CD14-positive monocyte (primary cell): Measurements from ENCODE around the gene ELOA. TPM values are rescaled to one million over a fixed set of nuclear protein-coding genes. Genes with fewer than 3 reads are reported as not detected.

Source experiments
- DNase-seq, 3 donors: peaks; one replicate each; pipeline ENCODE4 v3.0.0-alpha.2; 2011 to 2022
- H2AFZ ChIP-seq: 2 replicates; pipeline ENCODE4 v1.6.0; 2012; ENCODE audit warnings: mild to moderate bottlenecking, low read depth, low read length, inconsistent platforms; ENCODE audit not compliant: insufficient read depth, poor library complexity, severe bottlenecking
- H3K27ac ChIP-seq, 2 donors: 1 replicate in 1 of 2; 2 replicates in 1 of 2; pipeline ENCODE4 v1.5.1; 2012 to 2013; ENCODE audit warnings: low read length in 2 of 2, control low read depth in 1 of 2, inconsistent platforms in 1 of 2, low read depth in 1 of 2, mild to moderate bottlenecking in 1 of 2
- H3K27me3 ChIP-seq, 2 donors: one replicate each; pipeline versions ENCODE4 v1.6.0 to v1.6.1; 2011 to 2013; ENCODE audit warnings: low read length in 2 of 2; ENCODE audit not compliant: control insufficient read depth in 2 of 2, insufficient read depth in 2 of 2
- H3K36me3 ChIP-seq, 2 donors: replicated peaks in 1 of 2; 1 replicate in 1 of 2; 2 replicates in 1 of 2; pipeline versions ENCODE4 v1.5.1 to v1.6.1; 2012 to 2013; ENCODE audit warnings: low read length in 2 of 2, control low read depth in 1 of 2, inconsistent platforms in 1 of 2, mild to moderate bottlenecking in 1 of 2; ENCODE audit not compliant: insufficient read depth in 2 of 2, control insufficient read depth in 1 of 2
- H3K4me1 ChIP-seq, 2 donors: 1 replicate in 1 of 2; 2 replicates in 1 of 2; pipeline versions ENCODE4 v1.5.1 to v1.6.1; 2012 to 2013; ENCODE audit warnings: low read length in 2 of 2, control low read depth in 1 of 2, inconsistent platforms in 1 of 2, mild to moderate bottlenecking in 1 of 2, moderate library complexity in 1 of 2; ENCODE audit not compliant: insufficient read depth in 2 of 2, control insufficient read depth in 1 of 2
- H3K4me2 ChIP-seq: replicated peaks from 2 replicates; pipeline ENCODE3; 2012; ENCODE audit warnings: low read length, moderate library complexity, mild to moderate bottlenecking; ENCODE audit not compliant: poor library complexity, severe bottlenecking; ENCODE audit errors: extremely low read depth
- H3K4me3 ChIP-seq, 3 experiments: fragments of 200-600 bp in 1 of 3; sonication (generic) in 1 of 3; replicated peaks in 1 of 3; 1 replicate in 2 of 3; 2 replicates in 1 of 3; pipeline ENCODE4 v1.5.1; 2011 to 2013; ENCODE audit warnings: low read length in 3 of 3, mild to moderate bottlenecking in 3 of 3, control low read depth in 2 of 3, low read depth in 2 of 3, inconsistent platforms in 1 of 3, moderate library complexity in 1 of 3
- H3K79me2 ChIP-seq: 2 replicates; pipeline ENCODE4 v1.6.0; 2012; ENCODE audit warnings: mild to moderate bottlenecking, control low read depth, inconsistent platforms, low read length, moderate library complexity; ENCODE audit not compliant: insufficient read depth
- H3K9ac ChIP-seq: 2 replicates; pipeline ENCODE4 v1.6.0; 2017; ENCODE audit warnings: low read length, mild to moderate bottlenecking; ENCODE audit not compliant: insufficient read depth, poor library complexity, severe bottlenecking
- H3K9me3 ChIP-seq, 2 donors: replicated peaks in 1 of 2; 1 replicate in 1 of 2; 2 replicates in 1 of 2; pipeline versions ENCODE4 v1.5.1 to v1.6.1; 2012 to 2013; ENCODE audit warnings: low read length in 2 of 2, control low read depth in 1 of 2; ENCODE audit not compliant: control insufficient read depth in 1 of 2, insufficient read depth in 1 of 2
- H4K20me1 ChIP-seq: 2 replicates; pipeline ENCODE4 v1.6.0; 2012; ENCODE audit warnings: mild to moderate bottlenecking, low read length, control low read depth, moderate library complexity; ENCODE audit not compliant: insufficient read depth
- H3K27ac Mint-ChIP-seq, 7 donors: one replicate each; pipeline ENCODE4 v1.8.0; 2020; ENCODE audit warnings: mild to moderate bottlenecking in 7 of 7, mixed read lengths in 7 of 7, moderate library complexity in 6 of 7, inconsistent platforms in 2 of 7
- H3K27me3 Mint-ChIP-seq, 3 donors: one replicate each; pipeline ENCODE4 v1.8.0; 2021 to 2022; ENCODE audit warnings: low read depth in 3 of 3, mild to moderate bottlenecking in 3 of 3, mixed read lengths in 3 of 3, moderate library complexity in 3 of 3, inconsistent platforms in 1 of 3
- H3K36me3 Mint-ChIP-seq, 2 donors: one replicate each; pipeline ENCODE4 v1.8.0; 2020; ENCODE audit warnings: mixed read lengths in 2 of 2, inconsistent platforms in 1 of 2, mild to moderate bottlenecking in 1 of 2
- H3K4me1 Mint-ChIP-seq: one replicate; pipeline ENCODE4 v1.8.0; 2020; ENCODE audit warnings: mild to moderate bottlenecking, mixed read lengths
- H3K4me3 Mint-ChIP-seq, 2 donors: one replicate each; pipeline ENCODE4 v1.8.0; 2020; ENCODE audit warnings: mild to moderate bottlenecking in 2 of 2, mixed read lengths in 2 of 2, moderate library complexity in 1 of 2
- H3K9me3 Mint-ChIP-seq, 7 donors: one replicate each; pipeline ENCODE4 v1.8.0; 2020 to 2022; ENCODE audit warnings: mixed read lengths in 7 of 7, mild to moderate bottlenecking in 6 of 7, moderate library complexity in 6 of 7, inconsistent platforms in 2 of 7
- CTCF ChIP-seq: fragments of 200-600 bp; IDR thresholded peaks from one replicate; pipeline ENCODE4 v1.8.0; 2022; ENCODE audit warnings: antibody characterized with exemption, mild to moderate bottlenecking
- WGBS: methylation state at CpG from one replicate; pipeline ENCODE4 v1.1.5; 2013; ENCODE audit warnings: missing lambda C conversion rate; ENCODE audit not compliant: insufficient coverage; 5-methylcytosine and 5-hydroxymethylcytosine counted together
- intact Hi-C, 2 donors: fragments of 100-400 bp; cut with micrococcal nuclease; formaldehyde crosslinking; loops; one replicate each; pipeline versions ENCODE4 v1.15.0 to v1.15.1; 2023
- polyA plus RNA-seq, 3 donors: library from polyadenylated mRNA; depleted of rRNA in 1 of 3; unstranded in 2 of 3; stranded (reverse) in 1 of 3; fragments of 300-500 nt in 2 of 3; fragments of >200 nt in 1 of 3; fragmentation: Illumina TruSeq in 2 of 3; gene quantifications; 1 replicate in 2 of 3; 2 replicates in 1 of 3; pipeline ENCODE4 v1.2.3, GENCODE V29; 2012 to 2021

ELOA gene
- polyA plus RNA-seq, 3 donors = 25.4 to 31.2 (median 28.7) TPM

- H3K27ac Mint-ChIP-seq = no peak overlapping the region
- no peaks in the 10 kb centered on the region for H3K9me3 ChIP-seq
- no peaks in the 10 kb centered on the region for H4K20me1 ChIP-seq
- H3K4me3 ChIP-seq = no peak overlapping the region
- H2AFZ ChIP-seq = no peak overlapping the region
- H3K27me3 Mint-ChIP-seq = peaks cover 0 to 2% (median 2%) of the 10 kb centered on the region in 3 donors
- H3K27me3 ChIP-seq = no peaks in the 10 kb centered on the region
- no peaks in the 10 kb centered on the region for H3K36me3 Mint-ChIP-seq
- H3K9me3 Mint-ChIP-seq = peaks cover 0 to 2% (median 0%) of the 10 kb centered on the region in 7 donors
- H3K27ac ChIP-seq = no peak overlapping the region
- H3K4me2 ChIP-seq = no peak overlapping the region
- WGBS = 95% methylated on average over 4 of the region's 7 CpGs
- no peaks in the 10 kb centered on the region for H3K36me3 ChIP-seq
- H3K79me2 ChIP-seq = no peaks in the 10 kb centered on the region
- H3K9ac ChIP-seq = no peak overlapping the region
- H3K4me1 Mint-ChIP-seq = peaks cover 10% of the 10 kb centered on the region
- no peak for TF ChIP-seq CTCF
- no peak overlapping the region for H3K4me3 Mint-ChIP-seq
- intact Hi-C loops = no loop called here
- peaks cover 0 to 9% of the 10 kb centered on the region in 2 donors for H3K4me1 ChIP-seq
- DNase-seq = no peak
Measured at GRCh38 chr1:23736437-23737134, 6.7 kb upstream of the ELOA start.

- H3K4me1 ChIP-seq = peaks cover 16 to 27% of the 10 kb centered on the region in 2 donors
- peaks cover 0 to 11% of the 10 kb centered on the region in 2 donors for H3K36me3 ChIP-seq
- no peaks in the 10 kb centered on the region for H3K9me3 Mint-ChIP-seq
- H3K4me2 ChIP-seq = no peak overlapping the region
- H4K20me1 ChIP-seq = peaks cover 30% of the 10 kb centered on the region
- H3K79me2 ChIP-seq = peaks cover 34% of the 10 kb centered on the region
- peaks cover 4 to 10% of the 10 kb centered on the region in 2 donors for H3K36me3 Mint-ChIP-seq
- H3K4me3 ChIP-seq = no peak overlapping the region
- no peak overlapping the region for H2AFZ ChIP-seq
- no peaks in the 10 kb centered on the region for H3K9me3 ChIP-seq
- H3K4me1 Mint-ChIP-seq = peaks cover 25% of the 10 kb centered on the region
- TF ChIP-seq CTCF = no peak
- H3K4me3 Mint-ChIP-seq = peak overlapping the region in 1 of 2 donors; percentile 13
- intact Hi-C loops = loop anchor here (5.0 to 10.0 kb wide), 2 partner anchors 49 to 187 kb away; partner anchors contain the start of genes ID3 (in 1 of the 2) and RPL11 (in 1 of the 2)
- no peak for DNase-seq
- 87% methylated on average over 3 of the region's 5 CpGs for WGBS
- H3K27ac Mint-ChIP-seq = no peak overlapping the region
- no peak overlapping the region for H3K27ac ChIP-seq
- peaks cover 0 to 4% (median 2%) of the 10 kb centered on the region in 3 donors for H3K27me3 Mint-ChIP-seq
- no peaks in the 10 kb centered on the region for H3K27me3 ChIP-seq
- no peak overlapping the region for H3K9ac ChIP-seq
Measured at GRCh38 chr1:23741609-23742008, 1.7 kb upstream of the ELOA start.
